CD4-positive, alpha-beta T cell treated with Interleukin-6 for 4 hours (primary cell): Measurements from ENCODE around the gene PRSS33.

Experiments used
- DNase-seq: peaks from one replicate; pipeline ENCODE4 v3.0.0-alpha.2; 2020; ENCODE audit warnings: mixed read lengths

The PRSS33 gene

GRCh38 chr16:2819939-2820835, 32.8 kb upstream of the PRSS33 start:
- no peak for DNase-seq

- DNase-seq, result no peak
Observed at GRCh38 chr16:2819179-2819938, 32.0 kb upstream of the PRSS33 start.

GRCh38 chr16:2818272-2818876, 31.0 kb upstream of the PRSS33 start:
- no peak for DNase-seq

GRCh38 chr16:2817340-2818271, 30.2 kb upstream of the PRSS33 start:
- DNase-seq, result peak; percentile 26

GRCh38 chr16:2816751-2817339, 29.5 kb upstream of the PRSS33 start, which contains the start of gene PRSS21:
PRSS21 (plus strand) TSS chr16:2817237; CDS start chr16:2817269, 32 bp downstream.
- peak; percentile 45 for DNase-seq

GRCh38 chr16:2815299-2815771, 28.0 kb upstream of the PRSS33 start:
- DNase-seq, result no peak

- DNase-seq, result no peak
Observed at GRCh38 chr16:2814551-2815298, 27.4 kb upstream of the PRSS33 start.

GRCh38 chr16:2813771-2814221, 26.4 kb upstream of the PRSS33 start:
- no peak for DNase-seq

GRCh38 chr16:2811703-2812471, 24.5 kb upstream of the PRSS33 start:
- DNase-seq, result no peak

- no peak for DNase-seq
Observed at GRCh38 chr16:2810651-2811050, 23.3 kb upstream of the PRSS33 start.

GRCh38 chr16:2809149-2809760, 21.9 kb upstream of the PRSS33 start:
- DNase-seq, result no peak

- no peak for DNase-seq
Observed at GRCh38 chr16:2808181-2808580, 20.8 kb upstream of the PRSS33 start.

- no peak for DNase-seq
Observed at GRCh38 chr16:2806286-2806685, 18.9 kb upstream of the PRSS33 start.

GRCh38 chr16:2804728-2805127, 17.4 kb upstream of the PRSS33 start:
- no peak for DNase-seq

- no peak for DNase-seq
Observed at GRCh38 chr16:2803545-2804195, 16.3 kb upstream of the PRSS33 start.

GRCh38 chr16:2799859-2800226, 12.5 kb upstream of the PRSS33 start:
- DNase-seq, result no peak

GRCh38 chr16:2799205-2799858, 12.0 kb upstream of the PRSS33 start:
- DNase-seq, result no peak

- DNase-seq, result no peak
Observed at GRCh38 chr16:2798723-2799204, 11.4 kb upstream of the PRSS33 start.
